ENCODE measurements around the gene PLXNA2. TPM values are rescaled to one million over a fixed set of nuclear protein-coding genes. Genes with fewer than 3 reads are reported as not detected.

PLXNA2 gene
- total and polyA plus RNA-seq, 2 of the 8 experiments (the other 6 are each of a cell fraction or from before 2014, with no cell fraction given): 0.33 to 1.5 TPM

GRCh38 chr1:208084220-208084619, 160.0 kb downstream of the PLXNA2 start:
- CTCF ChIA-PET (ENCODE audit: partially characterized antibody): interaction anchor here (0.9 to 8.7 kb wide), 9 partner anchors 10 to 740 kb away, joined by 3 to 94 read pairs (median 4); no protein-coding TSS in a partner anchor

More at GRCh38 chr1:208084220-208084619, 160.0 kb downstream of the PLXNA2 start:
- no peak overlapping the region for H3K9ac ChIP-seq (replicated peaks in 1 of 4; ENCODE audit: extremely low read depth in 1 of 4, low read depth in 3 of 4, low read length in 3 of 4)
- no peaks in the 10 kb centered on the region for H3K36me3 ChIP-seq (ENCODE audit: control insufficient read depth in 2 of 4, insufficient read depth in 4 of 4, low read length in 3 of 4)
- 0 out of 2 replicates have a peak, but pooled peaks cover 1% of the 10 kb centered on the region for H3K23me2 ChIP-seq (ENCODE audit: low read depth, low read length)
- H3K56ac ChIP-seq (replicated peaks; ENCODE audit: insufficient read length, low read depth, low read length): no peak overlapping the region
- H4K20me1 ChIP-seq (replicated peaks in 1 of 2; ENCODE audit: control insufficient read depth in 1 of 2, insufficient read depth in 2 of 2, low read length in 2 of 2): no peaks in the 10 kb centered on the region
- H2AFZ ChIP-seq (ENCODE audit: low read length): no peak overlapping the region
- H2BK120ac ChIP-seq (replicated peaks; ENCODE audit: low read depth, low read length): no peak overlapping the region
- H3K4ac ChIP-seq (replicated peaks; ENCODE audit: insufficient read length, low read depth, low read length): no peak overlapping the region
- no peak overlapping the region for H3K23ac ChIP-seq (ENCODE audit: insufficient read length)
- no peak overlapping the region for H4K5ac ChIP-seq (ENCODE audit: insufficient read length, low read depth, low read length)
- no peak overlapping the region for H3K4me2 ChIP-seq (ENCODE audit: insufficient read depth in 1 of 2, low read depth in 2 of 2, low read length in 2 of 2)
- peaks cover 0 to 4% (median 0%) of the 10 kb centered on the region in 4 experiments; a peak in 3 of 7 replicates for H3K27me3 ChIP-seq (replicated peaks in 1 of 4; ENCODE audit: control insufficient read depth in 3 of 4, extremely low read depth in 1 of 4, insufficient read depth in 3 of 4, low read length in 3 of 4)
- POLR2A ChIA-PET (ENCODE audit: partially characterized antibody): interaction anchor here (0.8 kb wide), 1 partner anchor 75 kb away, joined by 3 read pairs; no protein-coding TSS in a partner anchor
- DNase-seq (ENCODE audit: low read depth in 1 of 2, low spot score in 2 of 2) (no peak), FAIRE-seq (no peak)
- no peak overlapping the region for H3K4me3 ChIP-seq (ENCODE audit: extremely low read depth in 1 of 4, insufficient read depth in 2 of 4, low read depth in 3 of 4, low read length in 4 of 4)
- no peak overlapping the region for H2AK5ac ChIP-seq (ENCODE audit: low read depth, low read length)
- H3K9me3 ChIP-seq (ENCODE audit: insufficient read depth in 2 of 2, low read depth in 1 of 2, low read length in 1 of 2): no peaks in the 10 kb centered on the region
- H2BK12ac ChIP-seq (ENCODE audit: low read depth, low read length): peak overlapping the region; percentile 60; the same call in 1 of the 2 replicates
- TF ChIP-seq YY1 (IDR thresholded peaks at IDR 0.05; ENCODE audit: low read depth, low read length) (no peak), NRF1 (IDR thresholded peaks at IDR 0.05; ENCODE audit: low read depth, low read length) (no peak), RFX5 (IDR thresholded peaks at IDR 0.05; ENCODE audit: borderline replicate concordance, low read depth, low read length) (no peak), ASH2L (IDR thresholded peaks at IDR 0.05; ENCODE audit: low read length) (no peak), POLR2A (IDR thresholded peaks at IDR 0.05; ENCODE audit: control extremely low read depth in 1 of 2, low read depth in 2 of 2, low read length in 2 of 2) (no peak)
- no peak overlapping the region for H3K18ac ChIP-seq (ENCODE audit: extremely low read depth, low read length)
- no peak overlapping the region for H4K8ac ChIP-seq (ENCODE audit: extremely low read depth, insufficient read depth, low read length)
- no peaks in the 10 kb centered on the region for H3K79me1 ChIP-seq (ENCODE audit: low read depth, low read length)
- H2BK20ac ChIP-seq (ENCODE audit: low read length): no peak overlapping the region
- H4K91ac ChIP-seq (replicated peaks; ENCODE audit: insufficient read length, low read length): peak overlapping the region; percentile 17
- no peaks in the 10 kb centered on the region for H3K79me2 ChIP-seq (ENCODE audit: control insufficient read depth in 1 of 2, insufficient read depth in 2 of 2, low read length in 2 of 2)
- H3K27ac ChIP-seq (ENCODE audit: low read depth, low read length): no peak overlapping the region
- WGBS, 2 experiments (ENCODE audit: extremely low coverage in 1 of 2, insufficient coverage in 1 of 2, insufficient read length in 1 of 2, insufficient replicate concordance in 2 of 2, low coverage in 1 of 2, low lambda C conversion rate in 2 of 2, missing lambda C conversion rate in 1 of 2): 94% methylated on average over 16 of the region's 16 CpGs; no CpG with 5 or more reads in 1 of the 2 experiments
- no peak overlapping the region for H2BK5ac ChIP-seq (ENCODE audit: low read depth, low read length)
- peaks cover 2 to 6% (median 4%) of the 10 kb centered on the region in 4 experiments; a peak in 5 of 7 replicates for H3K4me1 ChIP-seq (replicated peaks in 1 of 4; ENCODE audit: control insufficient read depth in 3 of 4, insufficient read depth in 4 of 4, low read length in 3 of 4)
- no peak overlapping the region for H3K14ac ChIP-seq (ENCODE audit: insufficient read length)
- no peak overlapping the region for H2BK15ac ChIP-seq (ENCODE audit: low read length)
